HCT116 (cell line): ENCODE results near the gene SELENON.

Experiments used
- CEBPB ChIP-seq: IDR thresholded peaks from 2 replicates; pipeline ENCODE4 v1.6.1; 2012; ENCODE audit warnings: low read depth
- MAX ChIP-seq: IDR thresholded peaks from 2 replicates; pipeline ENCODE4 v1.6.1; 2012
- POLR2A ChIP-seq: IDR thresholded peaks from 2 replicates; pipeline ENCODE4 v1.7.0; 2011; ENCODE audit warnings: borderline replicate concordance; ENCODE audit not compliant: insufficient read depth, insufficient read length; ENCODE audit errors: extremely low read depth
- RAD21 ChIP-seq: IDR thresholded peaks from 2 replicates; pipeline ENCODE4 v1.6.1; 2012; ENCODE audit warnings: low read depth, mild to moderate bottlenecking

DNA sequence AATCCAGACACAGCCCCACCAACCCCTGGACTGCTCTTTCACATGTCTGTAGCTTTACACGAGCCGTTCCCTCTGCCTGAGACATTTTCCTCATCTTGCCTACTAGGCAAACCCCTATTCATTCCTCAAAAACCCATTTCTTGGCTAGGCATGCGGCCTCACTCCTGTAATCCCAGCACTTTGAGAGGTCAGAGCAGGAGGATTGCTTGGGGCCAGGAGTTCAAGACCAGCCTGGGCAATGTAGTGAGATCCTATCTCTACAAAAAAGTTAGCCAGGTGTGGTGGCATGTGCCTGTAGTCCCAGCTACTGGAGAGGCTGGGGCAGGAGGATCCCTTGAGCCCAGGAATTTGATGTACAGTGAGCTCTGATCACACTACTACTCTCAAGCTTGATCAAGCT lies 64.4 kb downstream of the SELENON start:
- TF ChIP-seq RAD21 (no peak), MAX (no peak), CEBPB (no peak), POLR2A (no peak)
